Pancreas (tissue), 10 donors: ENCODE data around the gene ACLY. TPM values are rescaled to one million over a fixed set of nuclear protein-coding genes. Genes with fewer than 3 reads are reported as not detected.

ENCODE experiments used
- ATAC-seq, 4 donors: fragments of 200-7000 bp; cut with Tn5 transposase; one replicate each; pipeline versions ENCODE4 v1.8.0 to v1.9.1; 2020; ENCODE audit warnings: mild to moderate bottlenecking in 4 of 4, moderate library complexity in 4 of 4
- DNase-seq, 6 donors: peaks; one replicate each; pipeline ENCODE4 v3.0.0-alpha.2; 2020
- FAIRE-seq: peaks from 2 replicates; lab custom pipeline; 2012; peaks lifted over from hg19 to GRCh38; lab: Jason Lieb, UNC
- H3K27ac ChIP-seq, 4 donors: fragments of 200-600 bp; sonication (generic); 1 replicate in 3 of 4; 2 replicates in 1 of 4; pipeline versions ENCODE4 v1.5.0 to v1.8.0; 2020
- H3K27me3 ChIP-seq, 4 donors: fragments of 200-600 bp; one replicate each; pipeline ENCODE4 v1.8.0; 2021
- H3K36me3 ChIP-seq, 3 donors: fragments of 200-600 bp; sonication (generic) in 1 of 3; one replicate each; pipeline versions ENCODE4 v1.5.0 to v1.8.0; 2020 to 2021
- H3K4me1 ChIP-seq, 3 donors: fragments of 200-600 bp; one replicate each; pipeline ENCODE4 v1.8.0; 2021
- H3K4me3 ChIP-seq, 4 donors: fragments of 200-600 bp; sonication (generic) in 2 of 4; one replicate each; pipeline versions ENCODE4 v1.5.0 to v1.8.0; 2020 to 2021
- H3K9me3 ChIP-seq, 4 donors: fragments of 200-600 bp; one replicate each; pipeline ENCODE4 v1.8.0; 2021
- CTCF ChIP-seq, 4 donors: fragments of 200-600 bp; sonication (generic) in 3 of 4; IDR thresholded peaks; one replicate each; pipeline versions ENCODE4 v1.5.0 to v1.8.0; 2021; ENCODE audit warnings: antibody characterized with exemption in 4 of 4
- WGBS, 2 donors: extraction: QIAGEN DNeasy Blood & Tissue Kit; methylation state at CpG; one replicate each; pipeline ENCODE4 v1.1.7; 2013; 5-methylcytosine and 5-hydroxymethylcytosine counted together
- intact Hi-C, 3 donors: fragments of 100-400 bp; cut with DNase I; formaldehyde crosslinking; loops; one replicate each; pipeline versions ENCODE4 v1.11.1 to v1.14.2; 2022
- polyA plus RNA-seq, 2 donors: library from polyadenylated mRNA; stranded (reverse); fragments of 200-250 nt; gene quantifications; one replicate each; pipeline ENCODE4 v1.2.3, GENCODE V29; 2013
- total RNA-seq, 6 donors: library from RNA; stranded (reverse); fragmentation: NEBNext Ultra II Directional in 4 of 6; extraction: Animal tissue kit (Norgen Biotek cat#: 25700) in 4 of 6; gene quantifications; one replicate each; pipeline versions ENCODE4 v1.2.1 to v1.2.4, GENCODE V29; 2021 to 2023
- donor health status: healthy with polysubstance abuse.
- donor health status: DM: no; HTN: no; CAD: no; lungs with moderate emphysema.
- donor health status: DM: no; HTN: no; CAD: no.
- donor health status: control.
- donor health status: control.
- donor health status: Bipolar disorder and iron deficiency.
- donor health status: DM: yes; HTN: yes; CAD: no.
- donor health status: DM: no; HTN: no; CAD: no.
- donor health status: DM: no; HTN: no; CAD: no.
- donor health status: DM: yes; HTN: yes; CAD: no.

The ACLY gene
- total and polyA plus RNA-seq, 8 donors = 22.0 to 101 (median 58.3) TPM

GRCh38 chr17:41909088-41909487, 9.7 kb downstream of the ACLY start:
- no peak for TF ChIP-seq CTCF (IDR thresholded peaks at IDR 0.05)
- H3K9me3 ChIP-seq = no peaks in the 10 kb centered on the region
- FAIRE-seq = no peak
- peaks cover 5 to 53% (median 7%) of the 10 kb centered on the region in 3 donors for H3K36me3 ChIP-seq
- no peaks in the 10 kb centered on the region for H3K27me3 ChIP-seq
- H3K4me3 ChIP-seq = no peak overlapping the region
- DNase-seq = no peak
- no peak for ATAC-seq
- H3K27ac ChIP-seq = peak overlapping the region in 2 of 4 donors; percentile 6 to 29
- whole genome bisulfite sequencing, 2 donors = 93 to 97% methylated on average over 11 to 13 of the region's 13 CpGs
- intact Hi-C loops = no loop called here
- H3K4me1 ChIP-seq = peaks cover 0 to 25% (median 14%) of the 10 kb centered on the region in 3 donors

GRCh38 chr17:41907633-41908539, 10.9 kb downstream of the ACLY start:
- Histone ChIP-seq H3K4me3 (no peak overlapping the region), H3K9me3 (no peaks in the 10 kb centered on the region), H3K27ac (peak overlapping the region in 3 of 4 donors; percentile 6 to 48 (median 22)), H3K4me1 (peaks cover 0 to 25% (median 14%) of the 10 kb centered on the region in 3 donors), H3K36me3 (peaks cover 5 to 59% (median 7%) of the 10 kb centered on the region in 3 donors), H3K27me3 (no peaks in the 10 kb centered on the region)
- 51 to 54% methylated on average over 14 of the region's 14 CpGs for WGBS, 2 donors
- no peak for TF ChIP-seq CTCF (IDR thresholded peaks at IDR 0.05)
- FAIRE-seq = no peak
- DNase-seq = peak in 3 of 6 donors; percentile 45 to 81 (median 64)
- intact Hi-C loops = no loop called here
- peak; percentile 64 to 88 (median 87) for ATAC-seq

GRCh38 chr17:41907185-41907556, 11.6 kb downstream of the ACLY start:
- H3K36me3 ChIP-seq = peaks cover 5 to 58% (median 7%) of the 10 kb centered on the region in 3 donors
- WGBS, 2 donors = 75 to 79% methylated on average over 7 to 8 of the region's 8 CpGs
- peak overlapping the region in 2 of 4 donors; percentile 22 to 48 for H3K27ac ChIP-seq
- intact Hi-C loops = no loop called here
- no peaks in the 10 kb centered on the region for H3K9me3 ChIP-seq
- TF ChIP-seq CTCF (IDR thresholded peaks at IDR 0.05) = no peak
- peak in 1 of 4 donors; percentile 7 for ATAC-seq
- H3K4me3 ChIP-seq = no peak overlapping the region
- H3K27me3 ChIP-seq = no peaks in the 10 kb centered on the region
- no peak for DNase-seq
- H3K4me1 ChIP-seq = peaks cover 0 to 25% (median 14%) of the 10 kb centered on the region in 3 donors
- FAIRE-seq = no peak

DNA sequence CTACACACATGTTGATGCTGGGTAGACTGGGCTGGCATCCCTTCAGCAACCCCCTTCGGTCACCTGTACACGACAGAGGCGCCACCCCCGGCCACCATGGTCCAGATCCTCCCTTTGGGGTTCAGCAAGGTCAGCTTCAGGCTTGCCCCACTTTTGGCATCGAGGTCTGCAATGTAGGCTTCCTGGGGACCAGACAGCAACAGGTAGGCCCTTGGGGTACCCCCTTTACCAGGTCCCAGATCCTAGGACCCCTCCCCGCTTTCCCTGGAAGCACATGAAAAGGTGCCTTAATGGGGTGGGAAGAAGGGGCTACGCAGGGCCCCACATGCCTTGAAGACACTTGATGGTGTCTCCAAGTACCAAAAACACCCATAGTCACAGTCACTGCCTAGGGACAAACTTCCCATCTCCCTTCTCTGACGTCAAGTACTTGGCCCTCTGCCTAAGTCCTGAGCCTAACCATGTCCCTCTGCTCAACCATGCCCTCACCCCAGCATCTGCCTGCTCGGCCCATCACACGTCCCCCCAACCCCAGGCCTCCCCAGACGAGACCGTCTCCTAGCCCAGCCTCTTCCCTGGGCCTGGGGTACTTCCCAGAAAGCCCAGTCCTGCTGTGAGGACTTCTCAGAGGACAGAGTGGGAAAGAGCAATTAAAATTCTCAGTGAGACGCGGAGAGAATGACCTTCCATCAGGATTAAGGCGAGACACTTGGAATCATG, 12.1 kb downstream of the ACLY start:
- Histone ChIP-seq H3K4me3 (no peak overlapping the region), H3K27me3 (no peaks in the 10 kb centered on the region), H3K4me1 (peaks cover 0 to 25% (median 14%) of the 10 kb centered on the region in 3 donors), H3K36me3 (peaks cover 4 to 59% (median 5%) of the 10 kb centered on the region in 3 donors), H3K27ac (peak overlapping the region in 1 of 4 donors; percentile 33), H3K9me3 (no peaks in the 10 kb centered on the region)
- FAIRE-seq (no peak), ATAC-seq (no peak), DNase-seq (no peak)
- intact Hi-C loops = no loop called here
- WGBS, 2 donors = 84 to 89% methylated on average over 15 of the region's 15 CpGs
- TF ChIP-seq CTCF (IDR thresholded peaks at IDR 0.05) = no peak
